ENCODE results near the gene RBM20. TPM values are rescaled to one million over a fixed set of nuclear protein-coding genes. Genes with fewer than 3 reads are reported as not detected.

The RBM20 gene
- total RNA-seq, 1 experiment from 2014 or later: 0.17 TPM

DNA sequence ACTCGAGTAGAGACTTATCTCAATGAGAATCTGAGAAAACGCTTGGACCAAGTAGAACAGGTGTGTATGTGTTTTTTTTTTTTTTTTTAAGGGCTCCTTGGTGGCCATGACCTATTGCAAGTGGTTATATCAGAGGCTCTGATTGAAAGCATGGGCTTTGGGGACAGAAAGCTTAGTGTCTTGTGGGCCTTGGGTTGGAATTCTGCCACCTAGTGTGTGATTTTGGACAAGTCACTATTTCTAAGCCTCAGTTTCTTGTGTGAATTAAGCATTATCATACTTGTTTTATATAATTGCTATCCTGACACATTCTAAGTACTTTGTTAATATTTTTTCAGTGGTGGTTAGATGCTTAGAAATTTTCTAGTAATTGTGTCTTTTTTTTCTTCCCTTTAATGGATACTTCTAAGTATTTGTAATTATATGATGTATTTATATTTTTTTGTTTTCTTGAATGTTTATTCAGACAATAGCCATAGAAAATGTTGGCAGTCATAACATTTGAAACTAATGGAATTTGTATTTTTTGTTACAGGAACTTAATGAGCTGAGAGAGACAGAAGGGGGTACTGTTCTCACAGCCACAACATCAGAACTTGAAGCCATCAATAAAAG, 43.5 kb upstream of the RBM20 start:
- H2BK5ac ChIP-seq (ENCODE audit: insufficient read length, low read length): no peak overlapping the region
- no peak overlapping the region for H3K4me3 Mint-ChIP-seq

More for the DNA sequence above, 43.5 kb upstream of the RBM20 start:
- no peak overlapping the region for H4K91ac ChIP-seq (ENCODE audit: insufficient read length, low read depth, low read length)
- DNase-seq: peak; percentile 45
- H3K9ac ChIP-seq (ENCODE audit: extremely low read depth, insufficient read length, low read length): no peak overlapping the region
- H3K27me3 ChIP-seq (ENCODE audit: insufficient read depth, low read length): no peaks in the 10 kb centered on the region
- no peaks in the 10 kb centered on the region for H4K20me1 ChIP-seq (ENCODE audit: control insufficient read depth, insufficient read depth, insufficient read length)
- H3K18ac ChIP-seq (ENCODE audit: insufficient read length, low read depth, low read length): no peak overlapping the region
- H2BK12ac ChIP-seq (ENCODE audit: insufficient read length, low read depth, low read length): no peak overlapping the region
- no peak overlapping the region for H2BK20ac ChIP-seq (ENCODE audit: low read depth, low read length, poor library complexity, severe bottlenecking)
- H3K27ac ChIP-seq (ENCODE audit: insufficient read length, low read depth, low read length): no peak overlapping the region
- H3K14ac ChIP-seq (ENCODE audit: insufficient read depth, low read length): no peak overlapping the region
- no peak overlapping the region for H2AK5ac ChIP-seq (ENCODE audit: insufficient read length, low read length)
- no peak overlapping the region for H4K5ac ChIP-seq (ENCODE audit: insufficient read length, low read depth, low read length)
- no peaks in the 10 kb centered on the region for H3K4me1 ChIP-seq (ENCODE audit: insufficient read depth, low read length)
- no peak overlapping the region for H3K4ac ChIP-seq (ENCODE audit: low read depth, low read length)
- no peaks in the 10 kb centered on the region for H3K23me2 ChIP-seq (ENCODE audit: insufficient read length, low read depth, low read length, poor library complexity, severe bottlenecking)
- no CpG with 5 or more reads among the region's 2 CpGs for WGBS (ENCODE audit: extremely low coverage, insufficient read length, low lambda C conversion rate)
- TF ChIP-seq, protein P1, sequence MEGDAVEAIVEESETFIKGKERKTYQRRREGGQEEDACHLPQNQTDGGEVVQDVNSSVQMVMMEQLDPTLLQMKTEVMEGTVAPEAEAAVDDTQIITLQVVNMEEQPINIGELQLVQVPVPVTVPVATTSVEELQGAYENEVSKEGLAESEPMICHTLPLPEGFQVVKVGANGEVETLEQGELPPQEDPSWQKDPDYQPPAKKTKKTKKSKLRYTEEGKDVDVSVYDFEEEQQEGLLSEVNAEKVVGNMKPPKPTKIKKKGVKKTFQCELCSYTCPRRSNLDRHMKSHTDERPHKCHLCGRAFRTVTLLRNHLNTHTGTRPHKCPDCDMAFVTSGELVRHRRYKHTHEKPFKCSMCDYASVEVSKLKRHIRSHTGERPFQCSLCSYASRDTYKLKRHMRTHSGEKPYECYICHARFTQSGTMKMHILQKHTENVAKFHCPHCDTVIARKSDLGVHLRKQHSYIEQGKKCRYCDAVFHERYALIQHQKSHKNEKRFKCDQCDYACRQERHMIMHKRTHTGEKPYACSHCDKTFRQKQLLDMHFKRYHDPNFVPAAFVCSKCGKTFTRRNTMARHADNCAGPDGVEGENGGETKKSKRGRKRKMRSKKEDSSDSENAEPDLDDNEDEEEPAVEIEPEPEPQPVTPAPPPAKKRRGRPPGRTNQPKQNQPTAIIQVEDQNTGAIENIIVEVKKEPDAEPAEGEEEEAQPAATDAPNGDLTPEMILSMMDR (conservative IDR thresholded peaks at IDR 0.05): peak; percentile 76
- H3K27me3 Mint-ChIP-seq (ENCODE audit: low read depth): no peaks in the 10 kb centered on the region
- H3K27ac Mint-ChIP-seq: no peak overlapping the region
- H2BK120ac ChIP-seq (ENCODE audit: low read depth, low read length, poor library complexity, severe bottlenecking): no peak overlapping the region
- H3K4me1 Mint-ChIP-seq: no peaks in the 10 kb centered on the region
- H3K9me3 ChIP-seq (ENCODE audit: control insufficient read depth, low read depth, low read length): no peaks in the 10 kb centered on the region
- no peak overlapping the region for H3K23ac ChIP-seq (ENCODE audit: insufficient read length, low read depth, low read length)
- no peak overlapping the region for H3K4me2 ChIP-seq (ENCODE audit: insufficient read depth, insufficient read length, low read length)
- H3K9me3 Mint-ChIP-seq: no peaks in the 10 kb centered on the region
- no peaks in the 10 kb centered on the region for H3K79me1 ChIP-seq (ENCODE audit: insufficient read depth, low read depth, low read length, poor library complexity, severe bottlenecking)
- H3K56ac ChIP-seq (ENCODE audit: insufficient read length, low read depth, low read length): no peak overlapping the region
- H3K36me3 Mint-ChIP-seq (ENCODE audit: insufficient read depth in 1 of 3, low read depth in 3 of 3): peaks cover 23 to 84% (median 74%) of the 10 kb centered on the region in 3 experiments; a peak in 6 of 7 replicates
- no peak overlapping the region for H4K8ac ChIP-seq (replicated peaks; ENCODE audit: insufficient read length, low read depth, low read length)
- H3K79me2 ChIP-seq (ENCODE audit: insufficient read depth, low read length): no peaks in the 10 kb centered on the region
- no peak overlapping the region for H2BK15ac ChIP-seq (ENCODE audit: low read depth, low read length)
- H3T11ph ChIP-seq (ENCODE audit: low read length): no peak overlapping the region
- H2AFZ ChIP-seq (ENCODE audit: low read length): no peak overlapping the region
